NCI-H82 treated with DMSO at 0.1 percent for 48 hours (cell line): ENCODE measurements around the gene MDM2.

Experiments
- DNase-seq: peaks from one replicate; lab custom pipeline; 2025; ENCODE audit not compliant: unreplicated experiment; lab: John Stamatoyannopoulos, UW

Gene MDM2

DNA sequence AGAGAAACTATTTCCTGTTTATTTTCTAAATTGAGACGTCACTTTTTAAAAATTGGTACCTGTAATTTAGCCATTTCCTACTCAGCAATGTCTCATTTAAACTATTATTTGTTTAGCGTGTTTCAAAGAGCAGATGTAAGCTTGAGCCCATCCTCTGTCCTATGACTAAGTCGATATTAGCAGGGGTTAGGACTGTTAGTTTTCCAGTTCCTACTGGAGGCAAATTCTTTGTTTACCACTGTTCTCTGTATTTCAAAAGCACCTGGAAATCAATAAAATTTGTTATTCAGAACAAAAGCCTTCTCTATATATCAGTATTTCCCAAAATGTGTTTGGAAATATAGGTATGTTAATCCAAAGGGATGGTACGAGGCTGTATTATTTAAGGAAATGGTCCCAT, 42.4 kb downstream of the MDM2 start:
- DNase-seq = no peak

DNA sequence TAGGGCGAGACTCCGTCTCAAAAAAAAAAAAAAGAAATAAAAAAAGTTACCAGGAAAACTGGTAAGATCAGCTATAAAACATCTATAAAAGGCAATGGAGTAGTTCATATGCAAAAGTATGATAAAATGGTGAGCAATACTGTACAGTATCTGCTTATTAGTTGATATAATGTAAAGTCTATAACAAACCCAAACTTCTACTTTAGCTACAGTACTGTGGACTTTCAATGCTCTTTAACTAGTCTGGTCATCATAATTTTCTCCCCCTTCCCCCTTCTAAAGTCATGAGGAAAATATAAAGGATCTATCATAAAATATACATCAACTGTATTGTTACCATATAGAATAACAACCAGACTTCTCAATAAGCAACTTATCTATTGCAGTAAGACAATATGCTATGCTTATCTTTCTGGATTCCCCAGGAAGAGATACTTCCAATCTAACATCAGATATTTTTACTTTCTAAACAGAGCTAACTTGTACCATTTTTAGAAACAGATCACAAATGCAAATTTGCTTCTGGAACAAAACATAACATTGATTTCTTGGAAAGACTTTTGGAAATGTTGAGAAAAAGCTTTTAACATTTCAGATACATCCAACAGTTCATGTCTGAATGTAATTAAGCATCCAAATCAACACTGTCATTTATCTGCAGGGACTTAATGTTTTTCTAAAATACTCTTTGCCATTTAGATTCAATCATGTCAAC, 43.8 kb downstream of the MDM2 start:
- no peak for DNase-seq

DNA sequence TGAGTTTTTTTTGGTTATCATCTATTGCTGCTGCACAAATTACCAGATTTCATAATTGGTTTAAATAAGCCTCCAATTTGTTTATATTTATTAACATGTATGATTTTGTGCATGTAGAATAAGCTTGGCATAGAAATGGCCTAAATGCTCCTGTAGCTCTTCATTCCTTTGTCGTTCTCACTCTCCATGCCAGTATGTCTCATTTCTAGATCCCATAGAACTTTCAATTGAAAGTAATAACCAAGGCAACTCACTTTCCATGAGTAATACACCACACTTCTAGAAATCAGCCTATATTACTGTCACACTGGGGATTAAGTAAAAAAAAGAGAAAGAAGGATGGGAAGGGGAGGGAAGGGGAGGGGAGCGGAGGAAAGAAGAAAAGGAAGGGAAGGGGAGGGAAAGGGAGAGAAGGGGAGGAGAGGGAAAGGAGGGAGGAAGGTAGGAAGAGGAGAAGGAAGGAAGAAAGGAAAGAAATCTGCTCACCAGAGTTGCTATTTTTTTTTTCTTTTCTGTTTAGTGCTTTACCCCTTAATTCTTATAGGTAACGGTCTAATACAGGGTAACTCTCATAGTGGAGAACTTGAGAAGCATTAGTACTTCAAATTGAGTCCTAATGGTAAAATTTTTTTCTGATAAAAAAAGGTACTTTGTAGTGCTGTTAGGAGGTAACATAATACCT, 45.6 kb downstream of the MDM2 start:
- no peak for DNase-seq

DNA sequence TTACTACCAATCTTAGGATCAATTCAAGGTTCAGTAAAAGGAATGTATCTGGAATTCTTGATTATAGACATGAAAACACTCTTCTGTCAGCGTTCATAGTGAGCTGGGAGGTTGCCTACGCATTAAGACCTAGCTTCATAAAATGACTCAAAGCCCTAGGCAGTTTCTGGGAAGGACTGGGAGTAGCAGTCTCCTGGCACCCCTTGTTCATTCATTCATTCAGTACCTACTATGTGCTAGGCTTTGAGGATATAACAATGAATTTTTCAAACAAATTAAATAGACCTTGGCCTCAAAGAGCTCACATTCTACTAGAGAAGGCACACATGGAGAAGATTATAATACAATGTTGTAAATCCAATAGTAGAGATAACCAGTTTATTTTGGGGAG, 46.1 kb downstream of the MDM2 start:
- no peak for DNase-seq

GRCh38 chr12:68854554-68854953, 46.6 kb downstream of the MDM2 start:
- DNase-seq = no peak

DNA sequence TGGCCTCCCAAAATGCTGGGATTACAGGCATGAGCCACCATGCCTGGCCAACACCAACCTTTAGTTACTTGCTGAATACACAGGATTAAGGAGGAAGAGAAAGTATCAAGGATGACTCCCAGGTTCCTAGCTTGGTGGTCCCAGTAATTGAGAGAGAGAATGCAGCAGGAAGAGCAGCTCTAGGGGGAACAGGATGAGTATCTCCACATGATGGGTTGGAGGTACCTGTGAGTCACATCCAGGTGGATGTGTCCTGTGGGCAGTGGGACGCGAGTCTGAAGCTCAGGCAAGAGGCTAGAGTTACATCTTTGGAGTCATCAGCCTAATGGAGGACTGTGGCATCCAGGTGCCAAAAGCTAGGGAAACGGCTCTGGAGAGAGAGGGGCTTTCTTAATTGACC, 47.1 kb downstream of the MDM2 start:
- DNase-seq = no peak

GRCh38 chr12:68855771-68856170, 47.8 kb downstream of the MDM2 start:
- no peak for DNase-seq

DNA sequence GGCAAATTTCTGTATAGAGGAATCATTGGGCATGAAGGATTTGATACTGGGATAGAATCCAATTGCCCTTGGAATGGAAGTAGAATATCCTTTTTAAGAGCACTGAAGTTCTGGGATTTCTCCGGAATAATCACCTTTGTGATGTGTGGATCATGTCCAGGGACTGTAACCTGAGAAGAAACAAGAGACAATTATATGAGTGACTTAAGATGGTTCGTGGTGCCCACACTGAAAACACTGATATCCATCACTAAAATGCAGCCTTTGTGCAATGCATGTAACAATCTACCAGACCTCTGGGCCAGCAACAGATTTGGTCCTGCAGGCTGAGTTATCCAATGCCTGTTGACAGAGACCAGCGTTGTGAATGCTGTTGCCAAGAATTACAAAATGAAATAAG, 48.5 kb downstream of the MDM2 start:
- DNase-seq = no peak

DNA sequence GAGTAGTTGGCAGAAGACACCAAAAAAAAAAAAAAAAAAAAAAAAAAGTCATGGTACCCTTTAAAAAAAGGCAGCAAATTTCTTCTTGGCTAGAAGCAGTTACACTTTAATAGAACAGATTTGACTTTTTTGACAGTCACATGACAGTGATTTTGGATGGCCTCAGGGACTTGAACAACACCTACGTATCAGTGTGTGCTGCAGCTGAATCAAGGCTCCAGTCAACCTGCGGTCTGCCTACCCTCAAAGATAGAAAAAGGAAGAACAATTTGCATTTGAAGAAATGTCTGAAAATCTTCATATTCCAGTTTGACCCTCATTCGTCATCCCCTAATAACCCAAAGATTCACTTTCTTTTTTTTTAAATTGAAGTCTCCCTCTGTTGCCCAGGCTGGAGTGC, 53.9 kb downstream of the MDM2 start:
- DNase-seq = no peak

GRCh38 chr12:68863109-68863770, 55.3 kb downstream of the MDM2 start:
- no peak for DNase-seq

- DNase-seq = peak; percentile 4
Measured at GRCh38 chr12:68863886-68864454, 56.0 kb downstream of the MDM2 start.

DNA sequence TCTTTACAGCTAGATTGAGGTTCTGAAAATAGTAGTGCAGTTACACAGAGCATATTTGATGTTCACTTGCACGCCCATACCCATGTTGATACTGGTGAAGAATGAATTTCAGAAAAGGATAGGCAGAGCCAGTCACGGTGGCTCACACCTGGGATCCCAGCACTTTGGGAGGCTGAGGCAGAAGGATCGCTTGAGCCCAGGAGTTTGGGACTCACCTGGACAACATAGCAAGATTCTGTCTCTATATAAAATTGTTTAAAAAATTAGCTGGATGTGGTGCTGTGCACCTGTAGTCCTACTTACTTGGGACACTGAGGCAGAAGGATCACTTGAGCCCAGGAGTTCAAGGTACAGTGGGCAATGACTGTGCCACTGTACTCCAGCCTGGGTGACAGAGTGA, 56.6 kb downstream of the MDM2 start:
- no peak for DNase-seq

DNA sequence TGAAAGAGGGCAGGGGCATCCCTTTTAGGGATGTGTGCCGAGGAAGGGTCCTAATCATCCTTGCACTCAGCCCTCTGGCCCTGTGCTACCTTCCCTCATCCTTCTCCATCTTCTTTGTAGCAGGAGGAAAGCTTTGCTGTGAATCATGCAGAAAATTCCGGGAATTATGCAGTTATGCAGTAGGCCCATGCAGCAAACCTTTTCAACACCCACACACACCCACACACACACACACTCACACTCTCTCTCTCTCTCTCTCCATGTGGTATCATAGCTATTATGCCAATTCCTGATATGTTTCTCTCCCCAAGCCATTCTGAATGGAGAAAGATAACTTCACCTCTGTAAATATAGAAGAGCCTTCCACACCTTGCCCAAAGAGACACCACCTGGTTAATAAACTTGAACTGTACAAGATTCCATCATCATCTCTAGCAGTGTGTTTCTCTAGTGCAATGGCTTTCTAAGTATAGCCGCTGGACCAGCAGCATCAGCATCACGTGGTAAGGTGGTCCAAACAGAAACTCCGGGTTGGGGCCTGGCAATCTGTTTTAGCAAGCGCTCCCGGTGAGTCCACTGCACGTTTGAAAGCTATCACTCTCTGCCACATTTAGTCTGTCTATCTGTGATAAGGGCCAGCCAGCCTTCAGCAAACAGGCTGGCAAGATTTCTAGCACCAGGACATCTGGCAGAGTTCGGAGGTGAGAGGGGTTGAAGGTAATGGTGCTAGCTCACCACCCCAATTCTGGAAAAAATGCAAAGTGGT, 57.6 kb downstream of the MDM2 start:
- DNase-seq = no peak

- no peak for DNase-seq
Measured at GRCh38 chr12:68866950-68867349, 59.0 kb downstream of the MDM2 start.

- DNase-seq = no peak
Measured at GRCh38 chr12:68867606-68868005, 59.6 kb downstream of the MDM2 start.

DNA sequence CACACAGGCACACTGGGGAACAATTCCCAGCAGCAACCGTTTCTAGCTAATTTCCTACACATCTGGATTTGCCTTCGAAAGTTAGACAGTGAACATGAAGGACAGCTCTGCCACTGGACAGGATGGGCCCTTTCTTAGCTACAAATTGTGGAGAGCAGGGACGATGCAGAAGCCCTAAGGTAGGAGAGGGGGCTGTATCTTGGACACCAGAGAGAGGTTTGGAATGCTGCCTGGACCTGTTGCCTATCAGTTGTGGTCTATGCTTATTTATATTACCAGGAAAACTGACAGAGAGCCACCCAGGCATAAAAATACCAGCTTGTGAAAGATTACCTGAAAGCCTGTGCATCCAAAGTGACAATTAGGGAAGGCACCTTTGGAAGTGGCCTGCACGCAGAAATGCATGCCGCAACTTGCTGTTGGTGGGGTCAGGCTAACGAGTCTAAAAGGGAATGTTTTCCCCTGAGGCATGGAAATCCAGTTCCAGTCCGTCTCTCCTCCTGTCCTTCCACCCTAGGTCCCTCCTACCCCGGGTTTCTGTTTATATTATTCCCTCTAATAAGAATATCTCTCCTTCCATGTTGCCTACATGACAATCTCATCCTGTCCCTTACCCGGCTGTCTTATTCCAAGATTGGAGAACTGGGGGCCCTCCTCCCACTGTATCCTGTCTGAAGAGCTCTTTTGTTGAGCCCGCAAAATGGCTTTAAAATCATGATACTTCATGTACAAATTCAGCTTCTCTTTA, 60.2 kb downstream of the MDM2 start:
- no peak for DNase-seq

GRCh38 chr12:68870011-68870410, 62.0 kb downstream of the MDM2 start:
- no peak for DNase-seq

DNA sequence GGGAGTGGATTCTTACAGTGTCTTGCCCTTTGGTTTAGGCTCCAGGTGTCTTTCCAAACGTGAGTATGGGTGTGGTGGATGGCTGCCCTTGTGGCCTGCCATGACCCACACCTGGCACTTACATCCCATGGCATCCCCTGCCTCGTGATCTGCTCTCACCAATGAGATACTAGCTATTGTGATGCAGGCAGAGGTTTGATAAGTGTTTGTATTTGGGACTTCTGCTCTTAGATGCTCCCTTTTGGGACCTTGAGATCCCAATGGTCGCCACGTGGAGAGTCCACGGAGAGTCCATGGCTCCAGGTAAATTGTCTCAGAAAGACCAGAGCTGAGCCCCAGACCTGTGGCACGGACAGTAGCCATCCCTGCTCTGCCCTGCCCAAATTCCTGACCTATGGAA, 62.5 kb downstream of the MDM2 start:
- DNase-seq = no peak

DNA sequence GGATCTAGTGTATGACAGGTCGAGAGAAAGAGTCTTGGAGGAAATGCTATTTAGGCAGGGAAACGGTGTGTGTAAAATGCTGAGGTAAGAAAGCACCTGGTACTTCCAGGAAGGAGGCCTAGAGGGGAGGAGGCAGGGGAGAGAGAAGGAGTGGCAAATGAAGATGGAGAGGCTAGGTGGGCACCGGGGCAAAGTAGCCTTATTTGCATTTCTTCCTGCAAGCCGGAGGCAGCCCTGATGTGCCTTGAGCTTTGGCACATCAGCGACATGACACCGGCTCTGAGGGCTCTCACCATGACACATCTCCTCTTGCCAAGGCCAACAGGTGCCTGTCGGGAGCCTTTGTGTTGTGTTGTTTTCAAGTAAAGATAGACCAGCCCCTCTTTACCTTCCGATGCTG, 63.4 kb downstream of the MDM2 start:
- no peak for DNase-seq

GRCh38 chr12:68871921-68872320, 63.9 kb downstream of the MDM2 start:
- DNase-seq = no peak

DNA sequence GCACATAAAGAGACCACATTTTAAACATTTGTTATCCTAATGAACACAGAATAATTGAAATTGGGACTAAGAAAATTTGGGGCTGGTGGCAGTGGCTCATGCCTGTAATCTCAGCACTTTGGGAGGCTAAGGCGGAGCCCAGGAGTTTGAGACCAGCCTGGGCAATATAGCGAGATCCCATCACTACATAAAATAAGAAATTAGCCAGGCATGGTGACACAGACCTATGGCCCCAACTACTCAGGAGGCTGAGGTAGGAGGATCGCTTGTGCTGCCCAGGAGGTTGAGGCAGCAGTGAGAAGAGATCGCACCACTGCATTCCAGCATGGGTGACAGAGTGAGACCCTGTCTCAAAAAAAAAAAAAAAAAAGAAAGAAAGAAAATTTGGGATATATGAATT, 65.3 kb downstream of the MDM2 start:
- DNase-seq = no peak
